H1 (cell line): ENCODE results near the gene FAM24B. TPM values are rescaled to one million over a fixed set of nuclear protein-coding genes. Genes with fewer than 3 reads are reported as not detected.
"Not testable (repeated sequence)": the region's sequence is repeated elsewhere in the genome, so short reads cannot be mapped to it uniquely, and the experiment has no call there.

Experiments
- CTCF ChIA-PET: fragments of 300-600 bp; sonication (Branson Sonifier 250); formaldehyde crosslinking; loops from one replicate; lab custom pipeline; 2021; ENCODE audit not compliant: partially characterized antibody; lab: Charles Lee
- POLR2A ChIA-PET: fragments of 300-600 bp; sonication (Branson Sonifier 250); formaldehyde crosslinking; loops from one replicate; lab custom pipeline; 2021; ENCODE audit warnings: inconsistent platforms; ENCODE audit not compliant: partially characterized antibody; lab: Charles Lee
- DNase-seq, 2 experiments: peaks; one replicate each; pipeline versions ENCODE4 v3.0.0 to v3.0.0-alpha.2; 2010 to 2022; ENCODE audit warnings: low spot score in 2 of 2, low read depth in 1 of 2, mixed read lengths in 1 of 2
- FAIRE-seq: peaks from 2 replicates; lab custom pipeline; 2011; peaks lifted over from hg19 to GRCh38; lab: Jason Lieb, UNC
- H2AFZ ChIP-seq: 2 replicates; pipeline ENCODE4 v1.8.1; 2012; ENCODE audit warnings: low read length, inconsistent platforms
- H2AK5ac ChIP-seq: 2 replicates; pipeline ENCODE4 v1.6.1; 2013; ENCODE audit warnings: low read depth, low read length
- H2BK120ac ChIP-seq: replicated peaks from 2 replicates; pipeline ENCODE3; 2013; ENCODE audit warnings: low read depth, low read length, inconsistent platforms
- H2BK12ac ChIP-seq: 2 replicates; pipeline ENCODE4 v1.6.1; 2013; ENCODE audit warnings: low read depth, low read length
- H2BK15ac ChIP-seq: 2 replicates; pipeline ENCODE4 v1.6.1; 2013; ENCODE audit warnings: low read length
- H2BK20ac ChIP-seq: 2 replicates; pipeline ENCODE4 v1.6.1; 2013; ENCODE audit warnings: low read length
- H2BK5ac ChIP-seq: 2 replicates; pipeline ENCODE4 v1.6.1; 2013; ENCODE audit warnings: low read depth, low read length
- H3K14ac ChIP-seq: 2 replicates; pipeline ENCODE4 v1.6.1; 2013; ENCODE audit warnings: inconsistent platforms; ENCODE audit not compliant: insufficient read length
- H3K18ac ChIP-seq: 2 replicates; pipeline ENCODE4 v1.6.1; 2013; ENCODE audit warnings: low read length; ENCODE audit errors: extremely low read depth
- H3K23ac ChIP-seq: 2 replicates; pipeline ENCODE4 v1.6.1; 2013; ENCODE audit warnings: inconsistent platforms; ENCODE audit not compliant: insufficient read length
- H3K23me2 ChIP-seq: 2 replicates; pipeline ENCODE4 v1.6.1; 2013; ENCODE audit warnings: low read depth, low read length
- H3K27ac ChIP-seq: 2 replicates; pipeline ENCODE4 v1.6.1; 2011; ENCODE audit warnings: low read depth, low read length, inconsistent platforms
- H3K27me3 ChIP-seq, 4 experiments: replicated peaks in 1 of 4; 1 replicate in 1 of 4; 2 replicates in 3 of 4; pipeline versions ENCODE4 v1.6.1 to v1.8.1; 2011 to 2013; ENCODE audit warnings: low read length in 3 of 4, mild to moderate bottlenecking in 3 of 4, inconsistent platforms in 2 of 4, mixed read lengths in 2 of 4, moderate library complexity in 1 of 4; ENCODE audit not compliant: control insufficient read depth in 3 of 4, insufficient read depth in 3 of 4; ENCODE audit errors: extremely low read depth in 1 of 4
- H3K36me3 ChIP-seq, 4 experiments: 2 replicates each; pipeline versions ENCODE4 v1.6.1 to v1.8.1; 2011 to 2013; ENCODE audit warnings: mild to moderate bottlenecking in 4 of 4, low read length in 3 of 4, moderate library complexity in 2 of 4, control low read depth in 1 of 4, inconsistent platforms in 1 of 4; ENCODE audit not compliant: insufficient read depth in 4 of 4, control insufficient read depth in 2 of 4
- H3K4ac ChIP-seq: replicated peaks from 2 replicates; pipeline ENCODE3; 2013; ENCODE audit warnings: low read length, low read depth, mixed read lengths, inconsistent platforms; ENCODE audit not compliant: insufficient read length
- H3K4me1 ChIP-seq, 4 experiments: replicated peaks in 1 of 4; 1 replicate in 1 of 4; 2 replicates in 3 of 4; pipeline versions ENCODE4 v1.6.1 to v1.8.1; 2011 to 2013; ENCODE audit warnings: low read length in 3 of 4, inconsistent platforms in 2 of 4, mixed read lengths in 1 of 4; ENCODE audit not compliant: insufficient read depth in 4 of 4, control insufficient read depth in 3 of 4
- H3K4me2 ChIP-seq, 2 experiments: 2 replicates each; pipeline versions ENCODE4 v1.6.1 to v1.8.1; 2011 to 2013; ENCODE audit warnings: low read depth in 2 of 2, low read length in 2 of 2, control low read depth in 1 of 2, inconsistent platforms in 1 of 2, mild to moderate bottlenecking in 1 of 2; ENCODE audit not compliant: insufficient read depth in 1 of 2
- H3K4me3 ChIP-seq, 4 experiments: fragments of 200-600, 300-600 bp in 1 of 4; sonication (generic), shearing (Covaris generic), sonication (Bioruptor Twin) in 1 of 4; 2 replicates each; pipeline versions ENCODE4 v1.5.1 to v1.8.1; 2011 to 2016; ENCODE audit warnings: low read length in 4 of 4, low read depth in 3 of 4, control low read depth in 2 of 4, inconsistent platforms in 2 of 4, mild to moderate bottlenecking in 2 of 4, mixed read lengths in 1 of 4, moderate library complexity in 1 of 4; ENCODE audit not compliant: insufficient read depth in 2 of 4; ENCODE audit errors: extremely low read depth in 1 of 4
- H3K56ac ChIP-seq: replicated peaks from 2 replicates; pipeline ENCODE3; 2013; ENCODE audit warnings: low read depth, mild to moderate bottlenecking, mixed read lengths, low read length, inconsistent platforms; ENCODE audit not compliant: insufficient read length
- H3K79me1 ChIP-seq: 2 replicates; pipeline ENCODE4 v1.6.1; 2013; ENCODE audit warnings: low read depth, low read length, control low read depth
- H3K79me2 ChIP-seq, 2 experiments: 2 replicates each; pipeline versions ENCODE4 v1.6.1 to v1.8.1; 2012 to 2013; ENCODE audit warnings: low read length in 2 of 2, mild to moderate bottlenecking in 2 of 2, inconsistent platforms in 1 of 2; ENCODE audit not compliant: insufficient read depth in 2 of 2, control insufficient read depth in 1 of 2
- H3K9ac ChIP-seq, 4 experiments: replicated peaks in 1 of 4; 1 replicate in 1 of 4; 2 replicates in 3 of 4; pipeline versions ENCODE4 v1.6.1 to v1.8.1; 2011 to 2013; ENCODE audit warnings: low read depth in 3 of 4, low read length in 3 of 4, control low read depth in 2 of 4, mild to moderate bottlenecking in 2 of 4, moderate library complexity in 2 of 4, inconsistent platforms in 1 of 4; ENCODE audit errors: extremely low read depth in 1 of 4
- H3K9me3 ChIP-seq, 2 experiments: 2 replicates each; pipeline versions ENCODE4 v1.6.1 to v1.8.1; 2012 to 2013; ENCODE audit warnings: mild to moderate bottlenecking in 2 of 2, moderate library complexity in 2 of 2, control low read depth in 1 of 2, inconsistent platforms in 1 of 2, low read depth in 1 of 2, low read length in 1 of 2, mixed read lengths in 1 of 2; ENCODE audit not compliant: insufficient read depth in 2 of 2
- H4K20me1 ChIP-seq, 2 experiments: replicated peaks in 1 of 2; 2 replicates each; pipeline versions ENCODE3 to v1.8.1; 2011 to 2013; ENCODE audit warnings: inconsistent platforms in 2 of 2, low read length in 2 of 2, mild to moderate bottlenecking in 1 of 2; ENCODE audit not compliant: insufficient read depth in 2 of 2, control insufficient read depth in 1 of 2
- H4K5ac ChIP-seq: 2 replicates; pipeline ENCODE4 v1.6.1; 2013; ENCODE audit warnings: low read length, low read depth, mixed read lengths, inconsistent platforms; ENCODE audit not compliant: insufficient read length
- H4K8ac ChIP-seq: 2 replicates; pipeline ENCODE4 v1.8.0; 2013; ENCODE audit warnings: mild to moderate bottlenecking, moderate library complexity, low read length, inconsistent platforms; ENCODE audit not compliant: insufficient read depth; ENCODE audit errors: extremely low read depth
- H4K91ac ChIP-seq: replicated peaks from 2 replicates; pipeline ENCODE3; 2013; ENCODE audit warnings: low read length, mixed read lengths, inconsistent platforms; ENCODE audit not compliant: insufficient read length
- BACH1 ChIP-seq: IDR thresholded peaks from 2 replicates; pipeline ENCODE4 v1.6.1; 2012; ENCODE audit warnings: low read length, improper control_type of control experiment
- BRCA1 ChIP-seq: IDR thresholded peaks from 2 replicates; pipeline ENCODE4 v1.6.1; 2012; ENCODE audit warnings: low read depth, low read length, improper control_type of control experiment
- GABPA ChIP-seq: IDR thresholded peaks from 2 replicates; pipeline ENCODE4 v1.6.1; 2011; ENCODE audit warnings: mild to moderate bottlenecking, low read length, moderate library complexity, borderline replicate concordance; ENCODE audit not compliant: insufficient read depth
- YY1 ChIP-seq: IDR thresholded peaks from 2 replicates; pipeline ENCODE4 v1.6.1; 2011; ENCODE audit warnings: low read depth, mild to moderate bottlenecking, low read length
- WGBS, 2 experiments: shearing (Covaris generic) in 1 of 2; methylation state at CpG; one replicate each; pipeline versions ENCODE4 v1.1.6 to v1.1.7; 2013 to 2015; ENCODE audit warnings: low lambda C conversion rate in 2 of 2, mixed read lengths in 2 of 2, inconsistent platforms in 1 of 2, low coverage in 1 of 2, missing lambda C conversion rate in 1 of 2; ENCODE audit not compliant: insufficient replicate concordance in 2 of 2, insufficient coverage in 1 of 2, insufficient read length in 1 of 2; ENCODE audit errors: extremely low coverage in 1 of 2, missing lambda C conversion rate in 1 of 2; 5-methylcytosine and 5-hydroxymethylcytosine counted together
- polyA plus RNA-seq, 7 experiments: library from polyadenylated mRNA; depleted of rRNA in 3 of 7; stranded (reverse) in 5 of 7; unstranded in 2 of 7; fragments of >200 nt in 5 of 7; fragments of 200-250 nt in 2 of 7; gene quantifications; 1 replicate in 5 of 7; 2 replicates in 1 of 7; 4 replicates in 1 of 7; pipeline versions ENCODE4 v1.2.1 to v1.2.3, GENCODE V29; 2011 to 2013; ENCODE audit warnings: missing spikeins in 2 of 7, mixed read lengths in 2 of 7
- total RNA-seq: library from RNA; stranded (reverse); fragmentation: NEBNext Ultra II Directional; extraction: Animal tissue kit (Norgen Biotek cat#: 25700); gene quantifications from 2 replicates; pipeline ENCODE4 v1.2.1, GENCODE V29; 2021
- TF ChIP-seq, protein P1 (sequence below): IDR thresholded peaks from 2 replicates; pipeline ENCODE4 v1.6.1; 2012; ENCODE audit warnings: low read length, inconsistent platforms

Gene FAM24B
- total and polyA plus RNA-seq, 2 of the 8 experiments (the other 6 are each of a cell fraction or from before 2014, with no cell fraction given), result 0.50 to 0.56 TPM

DNA sequence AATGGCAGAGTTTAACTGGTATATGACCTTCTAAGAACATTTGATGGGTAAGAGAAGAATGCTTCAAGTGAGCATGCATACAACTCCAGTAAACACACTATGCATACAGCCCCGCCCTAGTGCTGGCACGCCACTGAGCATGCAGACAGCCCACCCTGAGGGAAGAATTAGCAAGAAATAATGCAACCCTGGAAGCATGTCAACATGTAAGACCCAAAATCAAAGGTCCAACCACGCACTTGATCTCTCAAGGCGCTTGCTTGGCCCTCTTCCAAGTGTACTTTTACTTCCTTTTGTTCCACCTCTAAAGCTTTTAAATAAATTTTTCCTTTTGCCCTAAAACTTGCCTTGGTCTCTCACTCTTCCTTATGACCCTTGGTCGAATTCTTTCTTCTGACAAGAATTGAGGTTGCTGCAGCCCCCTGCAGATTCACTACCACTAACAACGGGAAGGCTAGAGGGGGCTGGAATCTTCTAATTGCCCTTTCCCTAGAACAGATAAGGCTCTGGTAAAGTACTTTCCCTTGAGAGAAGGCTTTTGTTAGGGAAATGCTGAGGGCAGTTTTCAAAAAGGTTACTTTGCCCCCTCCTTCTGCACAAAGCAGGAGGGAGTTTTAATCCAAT lies 3.4 kb downstream of the FAM24B start (continued):
- TF ChIP-seq BACH1 (no peak), GABPA (no peak), YY1 (no peak), BRCA1 (no peak)
- TF ChIP-seq, protein P1, sequence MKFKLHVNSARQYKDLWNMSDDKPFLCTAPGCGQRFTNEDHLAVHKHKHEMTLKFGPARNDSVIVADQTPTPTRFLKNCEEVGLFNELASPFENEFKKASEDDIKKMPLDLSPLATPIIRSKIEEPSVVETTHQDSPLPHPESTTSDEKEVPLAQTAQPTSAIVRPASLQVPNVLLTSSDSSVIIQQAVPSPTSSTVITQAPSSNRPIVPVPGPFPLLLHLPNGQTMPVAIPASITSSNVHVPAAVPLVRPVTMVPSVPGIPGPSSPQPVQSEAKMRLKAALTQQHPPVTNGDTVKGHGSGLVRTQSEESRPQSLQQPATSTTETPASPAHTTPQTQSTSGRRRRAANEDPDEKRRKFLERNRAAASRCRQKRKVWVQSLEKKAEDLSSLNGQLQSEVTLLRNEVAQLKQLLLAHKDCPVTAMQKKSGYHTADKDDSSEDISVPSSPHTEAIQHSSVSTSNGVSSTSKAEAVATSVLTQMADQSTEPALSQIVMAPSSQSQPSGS, result no peak
- TF ChIP-seq, all 59 proteins: peak for 13

DNA sequence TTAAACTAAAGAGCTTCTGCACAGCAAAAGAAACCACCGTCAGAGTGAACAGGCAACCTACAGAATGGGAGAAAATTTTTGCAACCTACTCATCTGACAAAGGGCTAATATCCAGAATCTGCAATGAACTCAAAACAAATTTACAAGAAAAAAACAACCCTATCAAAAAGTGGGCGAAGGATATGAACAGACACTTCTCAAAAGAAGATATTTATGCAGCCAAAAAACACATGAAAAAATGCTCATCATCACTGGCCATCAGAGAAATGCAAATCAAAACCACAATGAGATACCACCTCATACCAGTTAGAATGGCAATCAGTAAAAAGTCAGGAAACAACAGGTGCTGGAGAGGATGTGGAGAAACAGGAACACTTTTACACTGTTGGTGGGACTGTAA lies 7.4 kb downstream of the FAM24B start:
- H3K27ac ChIP-seq, H4K8ac ChIP-seq, H4K5ac ChIP-seq, CTCF ChIA-PET, H4K20me1 ChIP-seq, H2AK5ac ChIP-seq, H3K4ac ChIP-seq, H2BK120ac ChIP-seq, H4K91ac ChIP-seq, H3K79me2 ChIP-seq, DNase-seq, H3K56ac ChIP-seq, H2BK20ac ChIP-seq, H2BK5ac ChIP-seq, H3K36me3 ChIP-seq, H3K4me3 ChIP-seq, H2BK12ac ChIP-seq, H3K14ac ChIP-seq, H3K9ac ChIP-seq, H3K79me1 ChIP-seq, H2BK15ac ChIP-seq, H3K27me3 ChIP-seq, H3K23me2 ChIP-seq, H2AFZ ChIP-seq, FAIRE-seq, H3K4me2 ChIP-seq, POLR2A ChIA-PET, H3K23ac ChIP-seq, H3K9me3 ChIP-seq, H3K18ac ChIP-seq: not testable (repeated sequence)
- WGBS, 2 experiments, result 83% methylated on average over 2 of the region's 2 CpGs; no CpG with 5 or more reads in 1 of the 2 experiments
- peaks cover 2 to 25% (median 9%) of the 10 kb centered on the region in 4 experiments; a peak in 6 of 7 replicates for H3K4me1 ChIP-seq
